ENCODE measurements around the gene ITGA11. TPM values are rescaled to one million over a fixed set of nuclear protein-coding genes. Genes with fewer than 3 reads are reported as not detected.

ITGA11 gene
- total and polyA plus RNA-seq, 9 donors: 1.2 to 34.5 (median 4.4) TPM

- no peaks in the 10 kb centered on the region for H3K27me3 ChIP-seq
- no peaks in the 10 kb centered on the region for H3K36me3 ChIP-seq
- H3K9me3 ChIP-seq: no peaks in the 10 kb centered on the region
- TF ChIP-seq POLR2A (IDR thresholded peaks at IDR 0.05): no peak
- no peak for TF ChIP-seq EP300 (IDR thresholded peaks at IDR 0.05)
- TF ChIP-seq CTCF (IDR thresholded peaks at IDR 0.05): no peak
- no peak overlapping the region for H3K27ac ChIP-seq
- intact Hi-C loops (cut with DNase I): no loop called here
- no peaks in the 10 kb centered on the region for H3K4me1 ChIP-seq (ENCODE audit: insufficient read depth)
- 89 to 92% (median 91%) methylated on average over 17 to 18 of the region's 18 CpGs for WGBS, 3 donors
- DNase-seq: peak in 4 of 5 donors; percentile 4 to 27 (median 16)
- no peak overlapping the region for H3K4me3 ChIP-seq
Measured at GRCh38 chr15:68313501-68314410, 118.2 kb downstream of the ITGA11 start.

DNA sequence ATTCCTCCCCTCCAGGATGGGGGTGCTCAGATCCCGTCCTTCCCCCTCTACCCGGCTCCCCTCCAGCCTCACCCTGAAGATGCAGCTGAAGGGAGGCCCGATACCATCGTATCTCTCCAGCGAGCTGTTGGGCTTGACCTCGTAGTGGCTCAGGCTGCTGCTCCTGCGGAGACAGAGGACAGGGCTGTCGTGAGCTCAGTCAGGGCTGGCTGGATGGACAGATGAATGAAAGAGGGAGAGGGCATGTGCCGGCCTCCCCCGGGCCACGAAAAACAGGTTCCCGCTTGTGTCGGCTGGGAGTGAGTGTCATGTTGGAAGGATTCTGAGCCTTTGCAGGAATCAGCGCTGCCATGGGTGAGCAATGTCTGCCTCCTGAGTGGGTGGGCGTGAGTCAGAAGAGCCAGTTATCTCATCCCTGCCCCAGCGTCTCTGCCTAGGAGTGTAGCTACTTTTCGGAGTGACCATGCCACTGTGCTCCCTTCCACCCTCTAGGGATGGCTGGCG, 119.2 kb downstream of the ITGA11 start:
- no peaks in the 10 kb centered on the region for H3K4me1 ChIP-seq (ENCODE audit: insufficient read depth)
- H3K27me3 ChIP-seq: no peaks in the 10 kb centered on the region
- 84 to 88% (median 85%) methylated on average over 18 of the region's 18 CpGs for WGBS, 3 donors
- H3K9me3 ChIP-seq: no peaks in the 10 kb centered on the region
- TF ChIP-seq EP300 (IDR thresholded peaks at IDR 0.05): no peak
- no peak for TF ChIP-seq CTCF (IDR thresholded peaks at IDR 0.05)
- TF ChIP-seq POLR2A (IDR thresholded peaks at IDR 0.05): no peak
- no peaks in the 10 kb centered on the region for H3K36me3 ChIP-seq
- DNase-seq: peak in 3 of 5 donors; percentile 6 to 27 (median 14)
- H3K27ac ChIP-seq: no peak overlapping the region
- no peak overlapping the region for H3K4me3 ChIP-seq
- intact Hi-C loops (cut with DNase I): no loop called here

DNA sequence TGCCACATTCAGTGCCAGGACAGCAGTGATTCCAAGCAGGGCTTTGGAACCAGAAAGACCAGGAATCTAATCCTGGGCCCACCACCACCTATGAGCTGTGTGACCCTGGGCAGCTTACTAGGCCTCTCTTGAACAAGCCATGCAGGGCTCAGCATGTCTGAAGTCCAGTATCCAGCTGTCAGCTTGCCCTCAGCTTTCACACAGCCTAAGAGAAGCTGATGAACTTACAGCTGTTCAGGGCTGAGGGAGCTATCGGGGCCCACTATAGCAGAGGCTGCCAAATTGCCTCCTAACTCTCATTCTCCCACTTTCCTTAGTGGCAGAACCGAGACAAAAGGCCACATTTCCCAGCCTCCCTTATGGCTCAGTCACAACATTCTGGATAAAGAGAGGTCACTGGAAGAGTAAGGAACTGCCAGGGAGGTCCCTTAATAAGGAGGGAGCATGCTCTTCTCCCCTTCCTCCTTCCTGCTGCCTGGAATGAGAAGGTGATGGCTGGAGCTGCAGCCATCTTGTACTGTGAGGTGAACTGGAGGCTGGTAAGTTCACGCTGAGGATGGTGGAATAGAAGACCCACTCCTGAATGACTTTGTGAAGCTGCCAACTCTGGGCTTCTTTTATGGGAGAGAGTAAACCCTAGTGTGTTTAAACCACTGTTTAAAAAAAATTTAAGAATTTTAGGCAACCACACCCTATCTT, 120.0 kb downstream of the ITGA11 start:
- WGBS, 3 donors: 72 to 87% (median 73%) methylated on average over 3 of the region's 3 CpGs
- Histone ChIP-seq H3K4me3 (no peak overlapping the region), H3K4me1 (ENCODE audit: insufficient read depth) (no peaks in the 10 kb centered on the region), H3K27ac (no peak overlapping the region), H3K9me3 (no peaks in the 10 kb centered on the region), H3K27me3 (no peaks in the 10 kb centered on the region), H3K36me3 (no peaks in the 10 kb centered on the region)
- TF ChIP-seq CTCF (IDR thresholded peaks at IDR 0.05) (no peak), EP300 (IDR thresholded peaks at IDR 0.05) (no peak), POLR2A (IDR thresholded peaks at IDR 0.05) (no peak)
- DNase-seq: peak in 2 of 5 donors; percentile 4 to 8
- intact Hi-C loops (cut with DNase I): no loop called here

DNA sequence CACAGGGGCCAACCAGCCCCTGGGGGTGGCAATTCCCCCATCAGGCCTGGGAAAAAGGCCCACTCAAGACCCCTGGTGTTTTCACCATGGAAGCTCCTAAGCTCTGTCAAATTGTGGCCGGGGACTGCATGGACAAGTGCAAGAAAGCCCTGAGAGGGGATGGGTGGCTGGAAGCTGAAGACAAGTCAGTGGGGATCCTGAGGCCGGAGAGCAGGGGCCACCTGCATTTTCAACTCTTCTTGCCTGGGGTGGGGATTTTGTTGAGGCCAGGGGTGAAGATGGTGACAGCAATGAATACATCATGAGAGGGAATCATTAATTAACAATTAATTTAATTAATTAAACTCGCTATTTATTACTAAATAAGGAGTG, 120.5 kb downstream of the ITGA11 start:
- DNase-seq: peak in 1 of 5 donors; percentile 9
- 95 to 100% (median 97%) methylated on average over 3 of the region's 3 CpGs for WGBS, 3 donors
- Histone ChIP-seq H3K9me3 (no peaks in the 10 kb centered on the region), H3K27ac (no peak overlapping the region), H3K27me3 (no peaks in the 10 kb centered on the region), H3K4me3 (no peak overlapping the region), H3K4me1 (ENCODE audit: insufficient read depth) (no peaks in the 10 kb centered on the region), H3K36me3 (no peaks in the 10 kb centered on the region)
- intact Hi-C loops (cut with DNase I): no loop called here
- no peak for TF ChIP-seq EP300 (IDR thresholded peaks at IDR 0.05)
- no peak for TF ChIP-seq CTCF (IDR thresholded peaks at IDR 0.05)
- TF ChIP-seq POLR2A (IDR thresholded peaks at IDR 0.05): no peak

Measured in ovary (tissue), 9 donors.